Urinary bladder (tissue), 4 donors: ENCODE results near the gene DTYMK. TPM values are rescaled to one million over a fixed set of nuclear protein-coding genes. Genes with fewer than 3 reads are reported as not detected.

Experiments used
- DNase-seq: peaks from one replicate; pipeline ENCODE4 v3.0.0-alpha.2; 2015; ENCODE audit errors: extremely low spot score
- H3K27ac ChIP-seq: one replicate; pipeline ENCODE4 v1.5.1; 2013; ENCODE audit warnings: low read depth, mild to moderate bottlenecking, moderate library complexity
- H3K36me3 ChIP-seq: one replicate; pipeline ENCODE4 v1.6.1; 2013; ENCODE audit warnings: mild to moderate bottlenecking, moderate library complexity; ENCODE audit not compliant: insufficient read depth
- H3K4me1 ChIP-seq: one replicate; pipeline ENCODE4 v1.6.1; 2013; ENCODE audit warnings: mild to moderate bottlenecking, moderate library complexity; ENCODE audit not compliant: insufficient read depth
- H3K4me3 ChIP-seq: one replicate; pipeline ENCODE4 v1.5.1; 2013; ENCODE audit warnings: low read depth, low read length
- WGBS: extraction: QIAGEN DNeasy Blood & Tissue Kit; methylation state at CpG from one replicate; pipeline ENCODE4 v1.1.7; 2013; 5-methylcytosine and 5-hydroxymethylcytosine counted together
- polyA plus RNA-seq: library from polyadenylated mRNA; stranded (reverse); fragments of 200-250 nt; gene quantifications from one replicate; pipeline ENCODE4 v1.2.3, GENCODE V29; 2013
- total RNA-seq: library from RNA; depleted of rRNA; stranded (reverse); fragments of >200 nt; gene quantifications from one replicate; pipeline ENCODE4 v1.2.3, GENCODE V29; 2014
- donor health status: healthy with polysubstance abuse.
- donor health status: healthy.

Gene DTYMK
- total and polyA plus RNA-seq, 2 donors: 12.7 to 20.0 TPM

- H3K4me3 ChIP-seq: no peak overlapping the region
- 93% methylated on average over 13 of the region's 13 CpGs for WGBS
- H3K36me3 ChIP-seq: no peaks in the 10 kb centered on the region
Observed at GRCh38 chr2:241656190-241656741, 30.3 kb downstream of the DTYMK start.

GRCh38 chr2:241655516-241656189, 31.0 kb downstream of the DTYMK start:
- Histone ChIP-seq H3K4me1 (no peaks in the 10 kb centered on the region), H3K27ac (no peak overlapping the region), H3K4me3 (no peak overlapping the region), H3K36me3 (no peaks in the 10 kb centered on the region)
- DNase-seq: no peak
- WGBS: 91% methylated on average over 17 of the region's 17 CpGs

More at GRCh38 chr2:241656190-241656741, 30.3 kb downstream of the DTYMK start:
- DNase-seq: no peak
- H3K27ac ChIP-seq: no peak overlapping the region
- no peaks in the 10 kb centered on the region for H3K4me1 ChIP-seq

- WGBS: 87% methylated on average over 12 of the region's 12 CpGs
- Histone ChIP-seq H3K27ac (no peak overlapping the region), H3K36me3 (no peaks in the 10 kb centered on the region), H3K4me1 (no peaks in the 10 kb centered on the region), H3K4me3 (no peak overlapping the region)
- DNase-seq: no peak
Observed at GRCh38 chr2:241654551-241654950, 32.1 kb downstream of the DTYMK start.

GRCh38 chr2:241653210-241653750, 33.3 kb downstream of the DTYMK start:
- WGBS: 93% methylated on average over 13 of the region's 13 CpGs
- no peaks in the 10 kb centered on the region for H3K4me1 ChIP-seq
- no peak for DNase-seq
- no peaks in the 10 kb centered on the region for H3K36me3 ChIP-seq
- no peak overlapping the region for H3K4me3 ChIP-seq
- H3K27ac ChIP-seq: no peak overlapping the region

DNA sequence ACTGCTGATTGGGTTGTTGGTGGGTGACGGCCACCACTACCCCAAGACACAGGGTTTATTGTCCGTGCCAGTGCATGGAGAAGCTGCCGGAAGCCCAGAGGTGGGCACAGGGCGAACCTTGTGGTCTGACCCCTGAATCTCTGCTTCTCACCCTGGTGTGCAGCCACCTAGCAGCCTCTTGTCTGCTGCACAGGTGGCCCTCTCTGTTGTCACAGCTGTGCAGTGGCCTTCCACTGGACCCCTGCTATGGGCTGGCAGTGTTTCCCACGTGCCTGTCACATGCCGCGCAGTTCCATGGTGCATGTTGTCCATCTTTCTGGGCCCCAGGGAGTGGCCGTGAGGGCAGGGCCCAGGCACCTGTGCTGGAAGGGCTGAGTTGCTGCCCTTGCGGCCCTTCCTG, 33.9 kb downstream of the DTYMK start:
- no peak overlapping the region for H3K4me3 ChIP-seq
- H3K4me1 ChIP-seq: no peaks in the 10 kb centered on the region
- H3K27ac ChIP-seq: no peak overlapping the region
- 97% methylated on average over 9 of the region's 9 CpGs for whole genome bisulfite sequencing
- no peak for DNase-seq
- H3K36me3 ChIP-seq: no peaks in the 10 kb centered on the region

DNA sequence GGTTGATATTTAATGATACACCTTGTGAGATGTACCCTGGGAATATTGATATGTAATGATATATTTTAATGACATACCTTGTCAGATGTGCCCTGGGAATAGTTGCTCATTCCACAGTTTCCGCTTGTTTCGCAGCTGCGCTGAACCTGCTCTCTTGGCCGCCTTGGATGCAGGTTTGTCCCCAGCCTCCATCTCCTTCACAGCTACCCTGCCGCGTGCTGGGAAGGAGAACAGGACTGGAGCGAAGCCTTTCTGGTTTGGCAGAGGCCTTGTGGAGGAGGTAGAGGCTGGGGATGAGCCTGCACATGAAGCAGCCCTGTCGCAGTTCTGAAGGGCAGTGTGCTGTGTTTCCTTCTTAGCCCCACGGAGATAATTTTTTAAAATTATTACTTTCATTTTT, 34.5 kb downstream of the DTYMK start:
- Histone ChIP-seq H3K36me3 (no peaks in the 10 kb centered on the region), H3K4me3 (no peak overlapping the region), H3K27ac (no peak overlapping the region), H3K4me1 (no peaks in the 10 kb centered on the region)
- WGBS: 96% methylated on average over 9 of the region's 9 CpGs
- DNase-seq: no peak

DNA sequence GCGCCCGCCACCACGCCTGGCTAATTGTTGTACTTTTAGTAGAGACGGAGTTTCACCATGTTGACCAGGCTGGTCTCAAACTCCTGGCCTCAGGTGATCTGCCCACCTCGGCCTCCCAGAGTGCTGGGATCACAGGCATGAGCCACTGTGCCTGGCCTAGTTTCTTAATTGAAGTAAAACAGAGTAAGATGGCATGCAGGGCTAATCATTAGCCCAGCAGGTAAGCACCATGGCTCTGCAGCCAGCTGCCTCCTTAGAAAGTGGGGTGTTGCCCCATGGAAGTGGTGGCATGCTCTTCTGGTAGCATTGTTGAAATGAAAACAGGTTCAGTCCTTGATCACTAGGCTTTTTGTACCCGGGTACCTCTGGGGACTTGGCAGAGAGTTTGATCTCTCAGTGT, 36.7 kb downstream of the DTYMK start:
- Histone ChIP-seq H3K4me1 (no peaks in the 10 kb centered on the region), H3K4me3 (no peak overlapping the region), H3K36me3 (no peaks in the 10 kb centered on the region), H3K27ac (no peak overlapping the region)
- WGBS: 95% methylated on average over 6 of the region's 6 CpGs
- no peak for DNase-seq

- Histone ChIP-seq H3K27ac (no peak overlapping the region), H3K4me3 (no peak overlapping the region), H3K36me3 (no peaks in the 10 kb centered on the region), H3K4me1 (no peaks in the 10 kb centered on the region)
- 87% methylated on average over 4 of the region's 4 CpGs for WGBS
- DNase-seq: no peak
Observed at GRCh38 chr2:241649404-241649803, 37.2 kb downstream of the DTYMK start.

GRCh38 chr2:241648453-241648852, 38.2 kb downstream of the DTYMK start:
- Histone ChIP-seq H3K4me1 (no peaks in the 10 kb centered on the region), H3K4me3 (no peak overlapping the region), H3K27ac (no peak overlapping the region), H3K36me3 (no peaks in the 10 kb centered on the region)
- 82% methylated on average over 6 of the region's 6 CpGs for WGBS
- no peak for DNase-seq

DNA sequence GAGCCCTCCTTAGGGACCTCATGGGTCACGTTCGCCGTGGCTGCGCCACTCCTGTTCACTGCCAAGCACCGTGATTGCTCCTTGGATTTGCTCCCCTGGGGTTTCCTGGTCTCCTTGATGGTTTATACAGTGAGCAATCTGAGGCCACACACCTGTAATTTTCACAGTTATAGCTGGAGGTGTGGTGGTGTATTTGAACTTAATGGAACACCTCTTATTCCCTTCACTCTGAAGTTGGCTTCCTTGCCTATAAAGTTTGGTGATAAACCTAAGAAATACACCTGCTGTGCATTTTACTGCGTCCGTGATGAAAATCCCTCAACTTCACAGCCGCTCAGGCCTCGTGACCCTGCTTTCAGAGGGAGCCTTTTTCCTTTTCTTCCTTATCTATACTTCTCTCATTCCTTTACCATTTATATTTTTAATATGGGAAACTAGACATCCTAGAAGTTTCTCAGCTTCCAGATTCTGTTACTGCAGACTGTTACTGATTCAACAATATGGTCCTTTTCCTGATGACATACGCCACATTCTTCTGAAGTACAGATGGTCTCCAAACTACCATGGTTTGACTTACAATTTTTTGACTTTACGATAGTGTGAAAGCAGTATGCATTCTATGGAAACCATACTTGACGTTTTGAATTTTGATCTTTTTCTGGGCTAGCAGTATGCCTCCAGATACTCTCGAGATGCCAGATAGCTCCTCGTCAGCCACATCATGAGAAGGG, 40.5 kb downstream of the DTYMK start:
- Histone ChIP-seq H3K27ac (no peak overlapping the region), H3K4me1 (no peaks in the 10 kb centered on the region), H3K36me3 (no peaks in the 10 kb centered on the region), H3K4me3 (no peak overlapping the region)
- DNase-seq: no peak
- WGBS: 89% methylated on average over 14 of the region's 14 CpGs

DNA sequence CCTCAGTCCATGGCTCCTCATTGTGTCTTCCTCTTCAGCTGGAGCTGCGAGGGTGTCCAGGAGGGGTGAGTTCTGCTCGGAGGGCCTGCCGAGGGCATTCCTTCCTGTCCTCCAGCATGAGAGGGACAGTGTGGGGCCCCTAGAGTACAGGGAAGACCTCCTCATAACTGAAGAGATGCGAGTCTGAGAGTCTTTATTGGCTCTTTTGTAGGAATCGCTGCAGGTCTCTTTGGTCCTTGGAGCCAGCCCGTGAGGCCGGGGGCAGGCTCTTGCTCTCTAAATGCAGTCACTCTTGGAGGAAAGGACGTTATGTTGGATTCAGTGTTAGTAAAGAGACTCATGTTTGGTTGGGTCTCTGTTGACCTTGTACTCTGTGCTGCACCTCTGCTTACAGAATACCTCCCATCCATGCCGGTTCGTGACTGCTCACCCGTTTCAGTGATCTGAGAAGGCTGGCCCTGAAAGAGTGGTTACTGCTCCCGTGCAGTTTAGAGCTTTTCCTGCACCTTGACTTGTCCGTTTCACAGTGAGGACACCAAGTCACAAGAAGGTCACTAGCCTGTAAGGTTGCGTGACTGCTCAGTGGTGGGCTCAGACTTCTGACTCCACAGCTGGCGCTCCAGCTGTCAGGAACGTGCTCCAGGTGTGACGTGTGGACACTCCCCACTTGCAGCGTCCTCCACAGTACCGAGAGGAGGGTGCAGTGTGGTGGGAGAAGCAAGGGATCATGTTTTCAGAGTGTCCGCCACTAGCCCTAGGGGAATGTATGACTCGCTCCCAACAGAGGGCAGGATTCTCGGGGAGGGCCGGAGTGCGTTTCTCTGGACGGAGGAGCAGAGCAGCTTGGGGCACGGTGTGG, 41.3 kb downstream of the DTYMK start:
- WGBS: 86% methylated on average over 26 of the region's 26 CpGs
- Histone ChIP-seq H3K4me3 (no peak overlapping the region), H3K36me3 (no peaks in the 10 kb centered on the region), H3K4me1 (no peaks in the 10 kb centered on the region), H3K27ac (no peak overlapping the region)
- DNase-seq: no peak

DNA sequence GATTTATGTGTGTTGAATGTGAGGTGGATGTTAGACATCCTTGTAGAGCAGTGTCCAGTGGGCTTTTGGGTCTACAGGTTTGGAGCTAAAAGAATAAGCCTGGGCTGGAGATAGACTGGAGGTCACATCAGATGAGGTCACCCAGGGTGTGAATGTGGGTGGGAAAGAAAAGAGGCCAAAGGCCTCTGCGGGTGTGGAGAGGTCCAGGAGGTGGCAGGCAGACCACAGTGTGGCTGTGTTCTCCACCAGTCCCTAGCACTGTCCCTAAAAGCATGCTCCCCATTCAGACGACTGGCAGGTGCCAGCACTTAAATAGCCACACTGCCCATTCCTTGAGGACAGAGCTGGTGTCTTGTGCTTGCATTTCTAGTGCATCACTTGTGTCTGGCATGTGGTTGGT, 45.0 kb downstream of the DTYMK start:
- H3K36me3 ChIP-seq: no peaks in the 10 kb centered on the region
- no peak overlapping the region for H3K4me3 ChIP-seq
- no peak for DNase-seq
- no peaks in the 10 kb centered on the region for H3K4me1 ChIP-seq
- 59% methylated on average over 2 of the region's 2 CpGs for WGBS
- no peak overlapping the region for H3K27ac ChIP-seq

GRCh38 chr2:241640165-241640795, 46.3 kb downstream of the DTYMK start:
- 89% methylated on average over 8 of the region's 8 CpGs for WGBS
- H3K36me3 ChIP-seq: no peaks in the 10 kb centered on the region
- H3K4me1 ChIP-seq: no peaks in the 10 kb centered on the region
- H3K27ac ChIP-seq: no peak overlapping the region
- H3K4me3 ChIP-seq: no peak overlapping the region
- no peak for DNase-seq
